ENCODE measurements around the gene CDH13.

Gene CDH13

DNA sequence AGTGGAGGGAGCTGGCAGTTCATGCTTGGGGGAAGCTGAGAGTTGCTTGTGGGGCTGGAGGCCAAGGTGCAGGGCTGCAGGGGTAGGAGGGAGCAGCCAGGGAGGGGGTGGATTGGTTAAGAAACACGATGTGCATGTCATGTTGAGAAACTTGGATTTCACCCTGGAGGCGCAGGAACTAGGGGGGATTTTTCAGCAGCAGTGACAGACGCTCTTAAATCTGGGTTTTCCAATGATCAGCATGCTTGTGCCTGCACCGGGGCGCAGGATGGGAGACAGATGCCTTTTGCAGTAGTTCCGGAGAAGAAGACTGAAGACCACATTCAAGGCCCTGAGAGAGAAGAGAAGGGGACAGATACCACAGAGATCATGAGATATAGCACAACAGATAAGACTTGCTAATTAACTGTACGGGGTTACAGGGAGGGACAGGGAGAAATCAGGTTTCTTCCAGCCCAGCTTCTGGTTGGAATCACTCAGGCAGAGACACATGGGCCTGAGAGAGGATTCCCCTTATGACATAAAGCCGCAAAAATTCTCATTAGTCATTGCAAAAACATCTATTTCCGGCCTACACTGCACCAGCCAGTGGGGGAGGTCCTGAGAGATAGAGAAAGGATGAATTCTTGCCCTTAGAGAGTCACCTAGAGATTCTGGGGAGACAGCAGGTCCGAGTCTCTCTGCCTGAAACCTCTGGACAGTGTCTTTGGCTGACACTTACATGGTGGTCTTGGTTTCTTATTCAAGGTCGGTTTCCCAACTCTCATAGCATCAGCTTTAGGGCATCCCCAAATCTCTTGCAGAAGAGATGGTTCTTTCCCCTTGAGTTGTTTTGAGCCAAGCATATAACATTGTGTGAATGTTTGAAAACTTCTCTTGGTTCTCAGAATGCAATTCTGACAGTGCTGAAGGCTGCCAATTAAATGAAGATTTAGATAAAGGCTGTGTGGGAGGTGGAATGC is 27.1 kb downstream of the CDH13 start:
- peak; percentile 93 for DNase-seq

- DNase-seq = peak; percentile 74
These were observed 28.4 kb downstream of the CDH13 start for GRCh38 chr16:82655072-82655714.

DNA sequence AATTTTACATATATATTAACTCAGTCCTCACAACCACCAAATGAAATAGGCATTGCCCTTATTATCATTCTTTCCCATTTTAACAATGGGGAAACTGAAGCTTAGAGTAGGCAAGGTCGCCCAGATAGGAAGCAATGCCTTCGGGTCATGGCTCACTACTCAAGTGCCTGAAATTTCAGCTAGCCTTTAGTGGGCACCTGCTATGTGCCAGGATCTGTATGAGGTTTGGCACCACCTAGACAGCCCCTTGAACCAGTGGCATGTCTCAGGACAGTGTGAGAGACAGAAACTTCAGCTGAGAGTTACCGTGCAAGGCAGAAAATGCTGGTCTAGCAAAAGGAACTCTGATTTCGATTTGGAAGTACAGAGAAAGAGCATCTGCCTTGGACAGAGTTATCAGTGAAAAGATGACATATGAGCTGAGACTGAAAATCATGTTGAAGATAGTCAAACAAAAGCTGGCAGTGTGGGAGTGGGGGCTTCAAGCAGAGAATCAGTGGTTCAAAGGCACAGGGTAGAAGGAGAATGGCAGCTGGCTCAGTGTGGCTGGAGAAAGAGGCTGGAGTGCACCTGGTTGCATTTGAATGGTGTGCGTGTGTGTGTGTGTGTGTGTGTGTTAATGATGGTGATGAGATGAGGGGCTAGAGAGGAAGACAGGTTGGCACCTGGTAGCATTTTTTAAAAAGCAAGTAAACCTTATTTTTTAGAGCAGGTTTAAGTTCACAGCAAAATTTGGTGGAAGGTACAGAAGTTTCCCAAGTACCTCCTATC is 29.1 kb downstream of the CDH13 start:
- no peak for DNase-seq

DNA sequence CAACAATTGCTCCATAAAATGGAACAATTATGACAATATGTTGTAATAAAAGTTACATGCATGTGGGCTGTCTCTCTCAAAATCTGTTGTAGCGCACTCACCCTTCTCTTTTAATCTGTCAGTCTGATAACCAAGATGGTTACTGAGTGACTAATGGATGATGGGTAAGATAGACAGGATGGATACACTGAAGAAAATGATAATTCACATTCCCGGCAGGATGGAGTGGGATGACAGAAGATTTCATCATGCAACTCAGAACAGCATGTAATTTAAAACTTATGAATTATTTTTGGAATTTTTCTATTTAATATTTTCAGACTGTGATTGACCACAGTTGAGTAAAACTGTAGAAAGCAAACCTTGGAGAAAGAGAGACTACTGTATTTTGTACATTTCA is 30.5 kb downstream of the CDH13 start:
- DNase-seq = no peak

- DNase-seq = no peak
These were observed 31.0 kb downstream of the CDH13 start for GRCh38 chr16:82657786-82658185.

GRCh38 chr16:82658796-82659195 is 32.0 kb downstream of the CDH13 start:
- DNase-seq = no peak

- no peak for DNase-seq
These were observed 33.4 kb downstream of the CDH13 start for GRCh38 chr16:82660075-82660645.

- DNase-seq = no peak
These were observed 34.2 kb downstream of the CDH13 start for GRCh38 chr16:82660966-82661365.

- DNase-seq = no peak
These were observed 37.4 kb downstream of the CDH13 start for GRCh38 chr16:82664181-82664580.

GRCh38 chr16:82665025-82665424 is 38.3 kb downstream of the CDH13 start:
- DNase-seq = no peak

GRCh38 chr16:82667437-82667836 is 40.7 kb downstream of the CDH13 start:
- no peak for DNase-seq

- no peak for DNase-seq
These were observed 41.3 kb downstream of the CDH13 start for GRCh38 chr16:82668094-82668493.

DNA sequence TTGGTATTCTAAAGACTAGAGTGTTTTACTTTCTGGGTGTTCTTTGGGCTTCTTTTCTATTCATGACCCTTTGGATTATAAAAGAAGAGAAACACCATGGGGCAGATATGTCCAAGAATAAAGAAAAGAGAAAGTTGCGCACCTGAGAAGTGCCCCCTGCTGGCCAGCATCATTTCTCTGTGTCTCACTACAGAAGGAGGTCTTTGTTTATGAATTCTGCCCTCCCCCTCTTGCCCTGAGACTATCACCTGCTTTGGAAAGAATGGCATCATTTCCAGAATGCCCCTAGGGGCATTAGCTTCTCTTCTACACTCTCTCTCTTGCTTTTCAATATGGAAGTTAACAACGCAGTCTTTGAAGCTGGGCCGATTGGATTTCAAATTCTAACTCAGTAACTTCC is 45.0 kb downstream of the CDH13 start:
- peak; percentile 54 for DNase-seq

GRCh38 chr16:82672676-82673075 is 45.9 kb downstream of the CDH13 start:
- DNase-seq = peak; percentile 18

DNA sequence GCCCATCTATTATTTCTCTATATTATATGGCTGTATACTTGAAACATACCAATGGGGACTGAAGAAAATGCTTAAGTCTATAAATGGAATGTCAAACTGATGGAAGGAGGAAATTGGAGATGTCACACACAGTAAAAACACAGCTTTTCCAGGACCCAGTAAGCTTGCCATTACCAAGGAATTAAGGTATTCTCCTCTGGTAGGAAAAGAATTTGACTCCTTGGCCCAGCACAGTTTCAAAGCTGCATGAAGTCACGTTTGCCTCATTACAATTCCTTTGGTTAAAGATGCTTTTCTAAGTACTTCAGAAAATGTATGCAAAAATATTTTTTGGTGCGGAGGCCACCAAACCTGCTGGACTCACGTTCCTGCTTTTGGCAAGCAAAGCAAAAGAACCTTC is 48.5 kb downstream of the CDH13 start:
- peak; percentile 29 for DNase-seq

DNA sequence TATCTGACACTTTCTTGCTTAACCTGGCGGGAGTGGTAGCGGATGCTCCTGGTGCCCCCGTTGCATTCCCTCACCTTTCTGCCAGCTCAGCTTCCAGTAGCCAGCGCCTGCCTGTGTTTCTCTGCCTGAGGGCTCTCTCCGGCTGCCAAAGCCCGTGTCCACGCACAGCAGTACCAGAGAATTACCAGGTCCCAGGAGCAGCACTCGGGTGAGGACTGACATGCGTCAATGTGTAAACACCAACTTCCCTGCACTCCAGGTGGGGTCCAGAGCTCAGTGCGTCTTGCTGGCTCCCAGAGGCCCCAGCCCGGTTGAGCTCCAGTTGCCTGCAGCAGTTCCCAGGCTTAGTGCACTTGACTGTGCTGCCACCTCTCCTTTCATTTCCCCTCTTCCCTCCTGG is 54.8 kb downstream of the CDH13 start:
- DNase-seq = peak; percentile 65

DNA sequence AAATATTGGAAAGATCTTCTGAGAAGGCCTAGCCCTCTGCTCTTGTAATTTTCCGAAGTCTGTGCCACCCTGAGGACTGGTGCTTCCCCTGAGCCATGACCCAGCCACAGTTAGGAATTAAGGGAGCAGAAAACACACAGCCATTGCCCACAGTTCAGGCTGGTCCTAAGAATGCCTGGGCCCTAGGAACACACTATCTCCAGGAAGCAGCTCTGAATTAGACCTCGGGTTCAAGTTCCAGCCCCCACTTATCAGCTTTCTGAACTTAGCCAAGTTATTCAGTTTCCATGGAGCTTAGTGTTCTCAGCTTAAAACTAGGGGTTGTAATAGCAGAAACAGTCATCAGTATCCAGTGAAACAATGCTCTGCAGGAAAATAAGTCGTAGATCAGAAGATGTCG is 56.0 kb downstream of the CDH13 start:
- DNase-seq = no peak

GRCh38 chr16:82684256-82684655 is 57.5 kb downstream of the CDH13 start:
- DNase-seq = no peak

DNA sequence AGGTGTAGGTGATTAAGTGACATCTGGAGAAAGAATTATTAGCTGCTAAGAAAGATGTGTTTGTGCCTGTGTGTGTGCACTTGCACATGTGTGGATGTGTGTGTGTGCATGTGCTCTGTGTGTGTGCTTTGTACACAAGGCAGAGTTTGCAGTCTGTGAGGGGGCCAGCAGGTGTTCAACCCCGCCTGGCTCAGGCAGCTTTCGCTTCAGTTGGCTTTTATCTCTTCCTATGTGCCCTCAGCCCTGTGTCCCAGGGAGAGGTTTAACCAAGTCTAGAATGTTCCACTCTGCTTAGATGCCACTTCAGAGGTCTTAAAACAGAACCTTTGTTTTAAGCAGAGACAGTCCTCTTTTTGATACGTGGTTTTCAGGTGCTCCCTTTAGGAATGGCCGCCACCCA is 58.8 kb downstream of the CDH13 start:
- DNase-seq = no peak

- DNase-seq = no peak
These were observed 67.6 kb downstream of the CDH13 start for GRCh38 chr16:82694239-82694874.

DNA sequence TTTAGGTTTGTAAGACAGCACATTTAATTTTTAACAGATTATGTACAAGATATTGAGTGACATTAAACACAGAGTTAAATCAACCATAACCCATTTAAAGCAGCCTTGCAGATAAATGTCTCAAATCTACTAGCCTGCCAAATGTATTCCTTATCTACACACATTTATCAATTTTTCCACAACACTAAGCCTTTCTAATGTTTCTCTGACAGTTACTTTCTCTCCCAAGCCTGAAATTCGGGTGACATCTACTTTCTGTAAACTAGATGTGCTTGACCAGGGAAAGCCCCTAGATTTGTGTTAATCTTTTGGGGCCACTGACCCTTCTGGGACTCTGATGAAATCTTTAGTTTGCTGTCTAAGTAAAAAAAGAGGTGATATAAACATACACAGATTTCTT is 69.0 kb downstream of the CDH13 start:
- no peak for DNase-seq

DNA sequence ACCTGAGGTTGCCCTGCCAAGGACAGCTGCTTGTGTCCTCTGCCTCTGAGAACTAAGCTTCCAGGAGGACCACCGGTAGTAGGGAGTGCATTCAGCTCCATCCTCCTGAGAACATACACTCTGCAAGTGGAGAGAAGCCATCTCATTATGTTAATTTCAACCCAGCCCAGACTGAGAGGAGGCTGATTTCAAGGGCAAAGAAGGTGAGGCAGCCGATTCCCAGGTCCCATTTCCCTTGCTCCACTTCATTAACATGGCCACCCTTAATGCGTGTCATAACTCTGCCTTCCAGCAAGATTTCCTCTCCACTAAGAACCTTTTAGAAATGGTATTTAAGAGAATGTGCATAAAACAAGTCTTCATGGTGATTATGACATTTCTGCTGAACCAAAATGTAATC is 72.5 kb downstream of the CDH13 start:
- peak; percentile 44 for DNase-seq
